Measurements from ENCODE around the gene CERS4. TPM values are rescaled to one million over a fixed set of nuclear protein-coding genes. Genes with fewer than 3 reads are reported as not detected.
A peak's percentile ranks its signal among the peaks of the same experiment; 100 is the strongest.
"Not testable (repeated sequence)": the region's sequence is repeated elsewhere in the genome, so short reads cannot be mapped to it uniquely, and the experiment has no call there.

The CERS4 gene
- total RNA-seq, 6 experiments from 2014 or later: 38.6 to 75.4 (median 58.3) TPM

DNA sequence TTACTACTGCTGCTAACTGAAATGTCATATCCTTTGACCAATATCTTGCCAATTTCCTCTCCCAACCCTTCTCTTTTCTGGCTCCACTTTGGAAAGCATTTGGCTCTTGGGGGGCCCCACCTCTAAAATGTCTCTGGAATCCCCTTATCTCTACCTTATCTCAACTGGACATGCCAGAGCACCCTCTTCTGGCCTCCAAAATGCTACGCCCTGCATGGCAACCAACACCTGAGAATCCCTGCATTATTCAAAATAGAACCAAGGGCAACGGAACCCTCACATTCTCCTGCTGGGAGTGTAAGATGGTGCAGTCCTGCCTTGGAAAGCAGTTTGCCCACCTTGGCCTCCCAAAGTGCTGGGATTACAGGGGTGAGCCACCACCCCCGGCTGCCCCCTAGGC lies 35.3 kb downstream of the CERS4 start:
- H3K4me3 ChIP-seq: no peak overlapping the region
- TF ChIP-seq POLR2A (IDR thresholded peaks at IDR 0.05) (no peak), CTCF (IDR thresholded peaks at IDR 0.05) (peak in 1 of 4 donors; percentile 13)
- H3K9me3 ChIP-seq: no peaks in the 10 kb centered on the region
- no peak for ATAC-seq
- H3K4me1 ChIP-seq: peaks cover 0 to 36% (median 12%) of the 10 kb centered on the region in 4 donors
- WGBS (ENCODE audit: insufficient coverage, low coverage, low lambda C conversion rate, missing lambda C conversion rate): 89% methylated on average over 2 of the region's 3 CpGs
- intact Hi-C loops (cut with DNase I): no loop called here
- no peaks in the 10 kb centered on the region for H3K27me3 ChIP-seq
- H3K36me3 ChIP-seq: no peaks in the 10 kb centered on the region
- no peak overlapping the region for H3K27ac ChIP-seq
- DNase-seq: no peak

DNA sequence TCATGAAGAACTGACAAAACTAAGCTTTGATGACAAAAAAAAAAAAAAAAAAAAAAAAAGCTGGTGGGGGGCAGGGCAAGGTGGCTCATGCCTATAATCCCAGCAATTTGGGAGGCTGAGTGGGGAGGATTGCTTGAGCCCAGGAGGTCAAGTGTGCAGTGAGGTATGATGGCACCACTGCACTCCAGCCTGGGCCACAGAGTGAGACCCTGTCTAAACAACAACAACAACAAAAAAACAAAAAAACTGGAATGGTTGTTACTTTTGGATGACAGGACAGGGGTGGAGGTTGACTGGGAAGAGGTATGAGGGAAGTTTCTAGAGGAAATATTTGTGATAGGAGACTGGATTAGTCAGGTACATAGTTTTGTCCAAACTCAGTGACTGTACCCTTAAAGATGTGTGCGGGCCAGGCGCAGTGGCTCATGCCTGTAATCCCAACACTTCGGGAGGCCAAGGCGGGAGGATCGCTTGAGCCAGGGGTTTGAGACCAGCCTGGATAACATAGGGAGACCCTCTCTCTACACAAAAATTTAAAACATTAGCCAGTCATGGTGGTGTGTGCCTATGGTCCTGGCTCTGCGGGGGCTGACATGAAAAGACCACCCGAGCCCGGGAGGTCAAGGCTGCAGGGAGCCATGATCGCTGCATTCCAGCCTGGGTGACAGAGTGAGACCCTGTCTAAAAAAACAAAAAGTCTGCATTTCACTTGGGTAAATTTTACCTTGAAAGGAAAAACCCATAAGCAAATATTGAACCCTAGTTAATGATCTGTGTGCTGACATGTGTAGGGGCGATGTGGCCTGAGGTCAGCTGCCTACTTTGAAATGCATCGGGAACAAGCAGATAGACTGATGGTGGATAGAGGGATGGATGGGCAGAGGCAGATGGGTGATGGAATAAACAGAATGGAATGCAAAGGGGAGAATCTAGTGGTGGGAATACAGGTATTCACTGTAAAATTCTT lies 37.0 kb downstream of the CERS4 start:
- no peak overlapping the region for H3K4me3 ChIP-seq
- no peaks in the 10 kb centered on the region for H3K36me3 ChIP-seq
- intact Hi-C loops (cut with DNase I): no loop called here
- TF ChIP-seq CTCF (IDR thresholded peaks at IDR 0.05) (no peak), POLR2A (IDR thresholded peaks at IDR 0.05) (peak; percentile 27)
- H3K27ac ChIP-seq: peak overlapping the region; percentile 77 to 93 (median 78)
- no peaks in the 10 kb centered on the region for H3K9me3 ChIP-seq
- 33% methylated on average over 8 of the region's 11 CpGs for WGBS (ENCODE audit: insufficient coverage, low coverage, low lambda C conversion rate, missing lambda C conversion rate)
- ATAC-seq (peak; percentile 40 to 51 (median 46)), DNase-seq (no peak)
- peaks cover 0 to 30% (median 13%) of the 10 kb centered on the region in 4 donors for H3K4me1 ChIP-seq
- no peaks in the 10 kb centered on the region for H3K27me3 ChIP-seq

DNA sequence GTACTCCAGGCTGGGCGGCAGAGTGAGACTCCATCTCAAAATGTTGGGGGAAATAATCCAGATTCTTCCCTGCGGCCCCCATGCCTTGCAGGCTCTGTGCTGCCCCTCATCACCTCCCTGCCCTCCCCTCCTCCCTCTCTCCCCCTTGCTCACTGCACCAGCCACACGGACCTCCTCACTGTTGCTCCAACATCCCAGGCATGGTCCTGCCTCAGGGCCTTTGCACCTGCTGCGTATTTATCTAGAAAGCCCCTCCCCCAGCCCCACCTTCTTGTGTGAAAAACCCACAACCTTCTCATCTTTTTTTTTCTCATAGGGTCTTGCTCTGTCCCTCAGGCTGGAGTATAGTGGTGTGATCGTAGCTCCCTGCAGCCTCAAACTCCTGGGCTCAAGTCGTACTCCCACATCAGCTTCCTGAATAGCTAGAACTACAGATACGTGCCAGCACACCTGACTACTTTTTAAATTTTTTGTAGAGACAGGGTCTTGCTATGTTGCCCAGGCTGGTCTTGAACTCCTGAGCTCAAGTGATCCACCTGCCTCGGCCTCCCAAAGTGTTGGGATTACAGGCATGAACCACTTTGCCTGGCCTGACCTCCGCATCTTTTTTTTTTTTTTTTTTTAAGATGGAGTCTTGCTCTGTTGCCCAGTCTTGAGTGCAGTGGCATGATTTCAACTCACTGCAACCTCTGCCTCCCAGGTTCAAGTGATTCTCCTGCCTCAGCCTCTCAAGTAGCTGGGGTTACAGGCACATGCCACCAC lies 38.1 kb downstream of the CERS4 start:
- H3K4me3 ChIP-seq; H3K27me3 ChIP-seq; intact Hi-C loops (cut with DNase I); DNase-seq; H3K9me3 ChIP-seq; H3K36me3 ChIP-seq; ATAC-seq: not testable (repeated sequence)
- Histone ChIP-seq H3K4me1 (peaks cover 0 to 37% (median 16%) of the 10 kb centered on the region in 4 donors), H3K27ac (peak overlapping the region in 2 of 3 donors; percentile 78 to 93)
- WGBS (ENCODE audit: insufficient coverage, low coverage, low lambda C conversion rate, missing lambda C conversion rate): 94% methylated on average over 7 of the region's 9 CpGs

GRCh38 chr19:8248348-8249328 lies 39.5 kb downstream of the CERS4 start:
- TF ChIP-seq POLR2A (IDR thresholded peaks at IDR 0.05) (no peak), CTCF (IDR thresholded peaks at IDR 0.05) (no peak)
- intact Hi-C loops (cut with DNase I): no loop called here
- DNase-seq (no peak), ATAC-seq (no peak)
- H3K27ac ChIP-seq: no peak overlapping the region
- 93% methylated on average over 8 of the region's 8 CpGs for WGBS (ENCODE audit: insufficient coverage, low coverage, low lambda C conversion rate, missing lambda C conversion rate)
- no peaks in the 10 kb centered on the region for H3K9me3 ChIP-seq
- H3K27me3 ChIP-seq: no peaks in the 10 kb centered on the region
- peaks cover 0 to 42% (median 18%) of the 10 kb centered on the region in 4 donors for H3K4me1 ChIP-seq
- no peaks in the 10 kb centered on the region for H3K36me3 ChIP-seq
- H3K4me3 ChIP-seq: no peak overlapping the region

All from right lobe of liver (tissue), 6 donors.